Activated T-cell treated with anti-CD3 and anti-CD28 coated beads, Interleukin-2, amount 50 U/mL, for 24 hours (primary cell): ENCODE measurements around the gene TCTN1.
"Not testable (repeated sequence)": the region's sequence is repeated elsewhere in the genome, so short reads cannot be mapped to it uniquely, and the experiment has no call there.

Experiments used
- DNase-seq: peaks from one replicate; pipeline ENCODE4 v3.0.0-alpha.2; 2020
- H3K27ac Mint-ChIP-seq: 2 replicates; pipeline ENCODE4 v1.8.0; 2020; ENCODE audit warnings: mild to moderate bottlenecking, mixed read lengths
- H3K27me3 Mint-ChIP-seq: 2 replicates; pipeline ENCODE4 v1.8.0; 2020; ENCODE audit warnings: mixed read lengths
- H3K36me3 Mint-ChIP-seq: 2 replicates; pipeline ENCODE4 v1.8.0; 2020; ENCODE audit warnings: low read depth, mixed read lengths
- H3K4me1 Mint-ChIP-seq: 2 replicates; pipeline ENCODE4 v1.8.0; 2020; ENCODE audit warnings: low read depth, mixed read lengths
- H3K4me3 Mint-ChIP-seq: 2 replicates; pipeline ENCODE4 v1.8.0; 2020; ENCODE audit warnings: mild to moderate bottlenecking, moderate library complexity, mixed read lengths
- H3K9me3 Mint-ChIP-seq: 2 replicates; pipeline ENCODE4 v1.8.0; 2020; ENCODE audit warnings: mixed read lengths

TCTN1 gene

GRCh38 chr12:110639336-110640141 is 25.6 kb downstream of the TCTN1 start:
- Mint-ChIP-seq H3K4me3 (no peak overlapping the region), H3K9me3 (no peaks in the 10 kb centered on the region), H3K36me3 (peaks cover 1% of the 10 kb centered on the region), H3K27me3 (no peaks in the 10 kb centered on the region), H3K27ac (no peak overlapping the region), H3K4me1 (peaks cover 48% of the 10 kb centered on the region)
- DNase-seq = no peak

GRCh38 chr12:110640275-110641025 is 26.5 kb downstream of the TCTN1 start:
- peaks cover 44% of the 10 kb centered on the region for H3K4me1 Mint-ChIP-seq
- no peak for DNase-seq
- H3K4me3 Mint-ChIP-seq = no peak overlapping the region
- H3K27ac Mint-ChIP-seq = no peak overlapping the region
- no peaks in the 10 kb centered on the region for H3K27me3 Mint-ChIP-seq
- no peaks in the 10 kb centered on the region for H3K9me3 Mint-ChIP-seq
- H3K36me3 Mint-ChIP-seq = peaks cover 1% of the 10 kb centered on the region

- Mint-ChIP-seq H3K27me3 (no peaks in the 10 kb centered on the region), H3K9me3 (no peaks in the 10 kb centered on the region), H3K27ac (no peak overlapping the region), H3K36me3 (peaks cover 1% of the 10 kb centered on the region), H3K4me3 (no peak overlapping the region), H3K4me1 (peaks cover 38% of the 10 kb centered on the region)
- DNase-seq = no peak
These were observed 27.6 kb downstream of the TCTN1 start for GRCh38 chr12:110641521-110641920.

- Mint-ChIP-seq H3K4me1 (peaks cover 34% of the 10 kb centered on the region), H3K27ac (peak overlapping the region; percentile 63), H3K27me3 (no peaks in the 10 kb centered on the region), H3K4me3 (no peak overlapping the region), H3K9me3 (no peaks in the 10 kb centered on the region), H3K36me3 (peaks cover 43% of the 10 kb centered on the region)
- no peak for DNase-seq
These were observed 33.7 kb downstream of the TCTN1 start for GRCh38 chr12:110647631-110648040.

GRCh38 chr12:110649341-110649847 is 35.5 kb downstream of the TCTN1 start:
- H3K9me3 Mint-ChIP-seq = no peaks in the 10 kb centered on the region
- H3K36me3 Mint-ChIP-seq = peaks cover 50% of the 10 kb centered on the region
- no peak overlapping the region for H3K4me3 Mint-ChIP-seq
- H3K4me1 Mint-ChIP-seq = peaks cover 23% of the 10 kb centered on the region
- H3K27ac Mint-ChIP-seq = no peak overlapping the region
- no peaks in the 10 kb centered on the region for H3K27me3 Mint-ChIP-seq
- no peak for DNase-seq

GRCh38 chr12:110654238-110654637 is 40.3 kb downstream of the TCTN1 start:
- not testable (repeated sequence) for H3K9me3 Mint-ChIP-seq, H3K27ac Mint-ChIP-seq
- peaks cover 35% of the 10 kb centered on the region for H3K36me3 Mint-ChIP-seq

GRCh38 chr12:110656071-110656655 is 42.2 kb downstream of the TCTN1 start:
- Mint-ChIP-seq H3K4me3 (no peak overlapping the region), H3K36me3 (peaks cover 29% of the 10 kb centered on the region), H3K27me3 (no peaks in the 10 kb centered on the region), H3K27ac (peak overlapping the region; percentile 26), H3K9me3 (no peaks in the 10 kb centered on the region), H3K4me1 (peaks cover 20% of the 10 kb centered on the region)
- DNase-seq = no peak

More at GRCh38 chr12:110654238-110654637, 40.3 kb downstream of the TCTN1 start:
- H3K4me1 Mint-ChIP-seq = peaks cover 11% of the 10 kb centered on the region
- not testable (repeated sequence) for H3K4me3 Mint-ChIP-seq, H3K27me3 Mint-ChIP-seq, DNase-seq

- Mint-ChIP-seq H3K4me3 (no peak overlapping the region), H3K27me3 (no peaks in the 10 kb centered on the region), H3K36me3 (peaks cover 21% of the 10 kb centered on the region), H3K27ac (no peak overlapping the region), H3K4me1 (peaks cover 34% of the 10 kb centered on the region), H3K9me3 (no peaks in the 10 kb centered on the region)
- DNase-seq = no peak
These were observed 43.8 kb downstream of the TCTN1 start for GRCh38 chr12:110657747-110658146.

GRCh38 chr12:110658242-110658641 is 44.3 kb downstream of the TCTN1 start:
- Mint-ChIP-seq H3K36me3 (peaks cover 20% of the 10 kb centered on the region), H3K27ac (peak overlapping the region; percentile 47), H3K4me1 (peaks cover 35% of the 10 kb centered on the region), H3K9me3 (no peaks in the 10 kb centered on the region), H3K4me3 (no peak overlapping the region), H3K27me3 (no peaks in the 10 kb centered on the region)
- no peak for DNase-seq

- Mint-ChIP-seq H3K27ac (no peak overlapping the region), H3K9me3 (no peaks in the 10 kb centered on the region), H3K27me3 (no peaks in the 10 kb centered on the region), H3K4me1 (peaks cover 35% of the 10 kb centered on the region), H3K4me3 (no peak overlapping the region), H3K36me3 (peaks cover 19% of the 10 kb centered on the region)
- no peak for DNase-seq
These were observed 44.9 kb downstream of the TCTN1 start for GRCh38 chr12:110658878-110659277.

GRCh38 chr12:110661337-110661972 is 47.5 kb downstream of the TCTN1 start:
- Mint-ChIP-seq H3K4me3 (peak overlapping the region; percentile 80), H3K27ac (peak overlapping the region; percentile 92), H3K36me3 (peaks cover 31% of the 10 kb centered on the region), H3K9me3 (peaks cover 10% of the 10 kb centered on the region), H3K4me1 (peaks cover 35% of the 10 kb centered on the region), H3K27me3 (no peaks in the 10 kb centered on the region)
- DNase-seq = peak; percentile 75

- H3K4me3 Mint-ChIP-seq = no peak overlapping the region
- DNase-seq = no peak
- H3K9me3 Mint-ChIP-seq = peaks cover 14% of the 10 kb centered on the region
- H3K27me3 Mint-ChIP-seq = no peaks in the 10 kb centered on the region
- H3K36me3 Mint-ChIP-seq = peaks cover 21% of the 10 kb centered on the region
- H3K4me1 Mint-ChIP-seq = peaks cover 34% of the 10 kb centered on the region
- no peak overlapping the region for H3K27ac Mint-ChIP-seq
These were observed 53.0 kb downstream of the TCTN1 start for GRCh38 chr12:110666892-110667291.

GRCh38 chr12:110667671-110668070 is 53.7 kb downstream of the TCTN1 start:
- DNase-seq = no peak
- Mint-ChIP-seq H3K27ac (no peak overlapping the region), H3K4me1 (peaks cover 28% of the 10 kb centered on the region), H3K4me3 (no peak overlapping the region), H3K9me3 (peaks cover 14% of the 10 kb centered on the region), H3K27me3 (no peaks in the 10 kb centered on the region), H3K36me3 (peaks cover 21% of the 10 kb centered on the region)

GRCh38 chr12:110668480-110669192 is 54.7 kb downstream of the TCTN1 start:
- peaks cover 26% of the 10 kb centered on the region for H3K4me1 Mint-ChIP-seq
- peak overlapping the region; percentile 92 for H3K27ac Mint-ChIP-seq
- no peaks in the 10 kb centered on the region for H3K27me3 Mint-ChIP-seq
- no peak for DNase-seq
- H3K4me3 Mint-ChIP-seq = no peak overlapping the region
- peaks cover 21% of the 10 kb centered on the region for H3K36me3 Mint-ChIP-seq
- peaks cover 14% of the 10 kb centered on the region for H3K9me3 Mint-ChIP-seq
